ENCODE results near the gene ARL10.
A peak's percentile ranks its signal among the peaks of the same experiment; 100 is the strongest.

The ARL10 gene

DNA sequence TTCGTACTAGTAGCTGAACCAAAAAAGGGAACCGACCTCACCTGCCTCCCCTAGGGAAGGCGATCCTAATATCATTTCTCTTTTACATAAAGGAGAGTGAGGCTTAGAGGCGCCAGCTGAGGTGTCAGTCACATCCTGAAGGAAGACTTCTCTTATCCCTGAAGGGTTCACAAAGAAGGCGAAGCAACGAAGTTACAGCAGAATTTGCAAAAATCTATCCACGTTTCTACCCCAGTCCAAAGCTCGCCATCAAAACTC lies 3.1 kb upstream of the ARL10 start:
- DNase-seq: no peak

DNA sequence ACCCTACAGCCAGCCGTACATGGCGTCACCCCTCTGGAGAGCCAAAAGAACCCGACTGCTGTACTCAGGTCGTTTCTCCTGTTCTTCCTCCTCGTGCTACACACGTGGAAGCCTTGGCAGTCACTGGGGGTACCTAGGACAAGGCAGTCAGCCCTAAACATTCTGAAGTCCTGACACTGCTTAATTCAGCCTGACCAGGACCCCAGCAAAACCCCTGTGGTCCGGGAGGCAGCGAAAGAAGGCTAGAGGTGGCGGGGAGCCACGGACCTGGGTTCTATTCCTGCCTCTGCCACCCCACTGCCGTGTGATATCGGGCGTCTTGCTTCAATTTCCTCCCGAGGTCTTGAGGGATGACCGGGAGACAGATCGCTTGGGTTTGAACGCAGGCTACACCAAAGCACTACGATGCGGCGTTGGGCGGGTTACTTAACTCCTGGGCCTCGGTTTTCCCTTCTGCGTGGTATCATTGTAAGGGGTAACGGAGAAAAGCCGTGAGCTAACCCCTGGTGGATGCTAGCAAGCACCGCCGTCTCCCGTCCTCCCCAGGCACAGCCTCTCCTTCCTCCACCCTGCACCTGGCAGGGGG lies 429 bp upstream of the ARL10 start:
- no peak for DNase-seq

- DNase-seq: no peak
These were observed 1.1 kb downstream of the ARL10 start for GRCh38 chr5:176366232-176366894.

DNA sequence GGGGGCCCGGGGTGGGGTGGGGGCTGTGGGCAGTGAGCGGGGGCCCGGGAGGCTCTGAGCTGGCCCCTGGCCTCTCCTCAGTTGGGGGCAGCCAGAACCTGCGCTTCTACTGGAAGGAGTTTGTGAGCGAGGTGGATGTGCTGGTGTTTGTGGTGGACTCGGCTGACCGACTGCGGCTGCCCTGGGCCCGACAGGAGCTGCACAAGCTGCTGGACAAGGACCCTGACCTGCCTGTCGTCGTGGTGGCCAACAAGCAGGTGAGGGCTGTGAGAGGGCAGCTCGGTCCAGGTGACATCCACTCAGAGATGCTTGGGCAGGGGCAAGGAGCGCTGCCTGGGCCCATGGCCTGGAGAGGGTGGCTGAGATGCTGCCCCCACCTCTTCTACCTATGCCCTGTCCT lies 3.4 kb downstream of the ARL10 start:
- DNase-seq: no peak

GRCh38 chr5:176369934-176370711 lies 4.8 kb downstream of the ARL10 start:
- DNase-seq: no peak

DNA sequence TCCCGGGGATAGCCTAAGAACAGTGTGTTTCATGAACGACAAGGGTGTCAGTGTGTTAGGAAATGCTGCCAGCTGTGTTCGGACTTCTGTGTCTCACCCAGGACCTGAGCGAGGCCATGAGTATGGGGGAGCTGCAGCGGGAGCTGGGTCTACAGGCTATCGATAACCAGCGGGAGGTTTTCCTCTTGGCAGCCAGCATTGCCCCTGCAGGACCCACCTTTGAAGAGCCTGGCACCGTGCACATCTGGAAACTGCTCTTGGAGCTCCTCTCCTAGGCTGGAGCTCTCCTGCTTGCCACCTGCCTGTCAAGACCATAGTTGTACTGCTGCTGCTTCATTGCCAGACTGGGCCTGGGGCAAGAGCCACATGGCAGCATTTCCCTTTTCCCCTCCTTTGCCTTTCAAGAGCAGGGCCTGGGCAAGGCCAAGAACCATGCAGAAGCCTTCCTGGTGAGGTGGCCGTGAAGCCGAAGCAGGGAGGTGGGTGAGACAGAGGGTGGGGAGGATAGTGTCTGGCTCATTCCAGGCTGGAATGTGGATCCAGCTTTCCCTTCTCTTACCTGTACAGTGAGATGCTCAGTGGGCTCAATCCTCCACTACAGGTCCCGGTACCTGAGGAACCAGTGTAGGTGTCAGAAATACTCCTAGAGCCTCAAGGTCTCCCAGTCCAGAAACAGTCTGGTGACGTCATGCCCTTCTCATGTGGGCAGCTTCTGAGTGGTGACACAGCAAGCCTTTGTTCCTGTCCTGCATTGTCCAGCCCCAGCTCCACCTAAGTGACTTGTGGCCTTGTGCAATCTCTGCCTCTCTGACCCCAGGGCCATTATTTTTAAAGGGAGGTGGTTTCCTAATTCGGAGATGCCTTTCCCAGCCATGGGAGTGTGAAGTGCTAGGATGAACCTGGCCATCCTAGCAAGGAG lies 6.6 kb downstream of the ARL10 start:
- DNase-seq: no peak

DNA sequence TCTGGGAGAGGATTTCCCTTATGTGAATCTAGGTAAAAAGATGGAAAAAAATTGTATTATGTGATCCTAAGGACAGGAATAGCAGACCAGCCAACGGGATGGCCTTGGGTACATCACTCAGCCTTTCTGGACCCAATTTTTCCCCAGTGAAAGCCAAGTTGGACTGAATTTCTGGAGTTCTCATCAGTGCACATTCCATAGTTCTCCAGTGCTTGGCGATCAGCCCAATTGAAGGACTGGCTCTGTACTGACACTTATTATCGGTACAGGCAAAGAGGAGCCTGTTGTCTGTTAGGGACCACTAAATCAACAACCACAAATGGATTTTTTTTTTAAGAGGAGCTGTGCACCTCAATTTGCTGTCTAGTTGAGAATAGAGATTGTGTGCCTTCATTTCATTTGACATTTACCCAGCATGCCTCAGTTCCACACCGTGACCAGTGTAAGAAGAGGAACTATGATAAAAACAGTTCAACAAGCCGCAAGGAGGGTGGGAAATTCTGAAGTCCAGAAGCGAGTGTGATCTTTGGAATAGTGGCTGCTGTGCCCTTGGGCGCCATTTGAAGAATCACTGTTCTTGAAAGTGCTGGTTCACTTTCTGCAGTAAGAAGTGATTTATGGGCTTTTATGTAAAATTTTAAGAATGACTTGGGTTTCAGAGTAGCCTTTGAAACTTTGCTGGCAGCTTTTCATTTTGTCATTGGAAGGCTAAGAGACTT lies 8.0 kb downstream of the ARL10 start:
- DNase-seq: no peak

GRCh38 chr5:176379881-176380280 lies 14.6 kb downstream of the ARL10 start:
- DNase-seq: no peak

DNA sequence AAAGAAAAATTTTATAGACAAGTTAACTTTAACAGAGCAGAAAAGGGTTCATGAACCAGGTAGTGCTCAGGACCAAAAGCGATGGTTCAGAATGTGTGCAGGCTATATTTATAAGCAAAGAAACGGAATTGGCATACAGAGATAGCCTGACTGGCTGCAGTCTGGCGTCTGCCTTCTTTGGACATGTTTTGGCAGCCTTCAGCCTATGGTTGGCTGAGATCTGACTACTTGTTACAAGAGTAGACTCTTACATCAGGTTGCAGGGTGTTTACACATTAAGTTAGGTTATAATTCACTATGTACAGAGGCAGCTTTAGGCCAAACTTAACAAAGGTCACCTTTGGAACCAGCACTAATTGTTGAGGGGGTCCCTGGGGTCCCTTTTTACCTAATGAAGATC lies 16.1 kb downstream of the ARL10 start:
- peak; percentile 44 for DNase-seq

GRCh38 chr5:176381979-176382378 lies 16.7 kb downstream of the ARL10 start:
- no peak for DNase-seq

DNA sequence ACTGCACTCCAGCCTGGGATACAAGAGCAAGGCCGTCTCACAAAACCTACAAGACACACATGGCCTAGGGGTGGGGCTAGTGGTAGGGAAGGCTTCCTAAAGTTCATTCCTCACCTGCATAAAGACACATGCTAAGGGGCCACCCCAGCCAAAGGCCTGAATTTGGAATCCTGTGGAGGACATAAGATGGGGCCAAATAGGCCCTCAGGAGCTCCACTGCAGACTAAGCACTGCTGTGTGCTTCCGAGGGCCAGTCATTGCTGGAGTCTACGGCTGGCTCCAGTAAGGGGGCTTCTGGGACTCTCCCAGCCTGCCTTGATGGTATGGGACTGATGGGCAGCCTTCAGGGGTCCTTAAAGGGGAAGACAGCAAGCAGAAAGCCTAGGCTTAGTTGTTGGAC lies 17.4 kb downstream of the ARL10 start:
- no peak for DNase-seq

- DNase-seq: no peak
These were observed 18.1 kb downstream of the ARL10 start for GRCh38 chr5:176383248-176383905.

- no peak for DNase-seq
These were observed 18.7 kb downstream of the ARL10 start for GRCh38 chr5:176383961-176384360.

GRCh38 chr5:176384366-176384930 lies 19.2 kb downstream of the ARL10 start:
- no peak for DNase-seq

GRCh38 chr5:176384991-176385390 lies 19.7 kb downstream of the ARL10 start:
- DNase-seq: no peak

- DNase-seq: no peak
These were observed 21.2 kb downstream of the ARL10 start for GRCh38 chr5:176386491-176386890.

GRCh38 chr5:176387384-176387925 lies 22.2 kb downstream of the ARL10 start:
- no peak for DNase-seq

DNA sequence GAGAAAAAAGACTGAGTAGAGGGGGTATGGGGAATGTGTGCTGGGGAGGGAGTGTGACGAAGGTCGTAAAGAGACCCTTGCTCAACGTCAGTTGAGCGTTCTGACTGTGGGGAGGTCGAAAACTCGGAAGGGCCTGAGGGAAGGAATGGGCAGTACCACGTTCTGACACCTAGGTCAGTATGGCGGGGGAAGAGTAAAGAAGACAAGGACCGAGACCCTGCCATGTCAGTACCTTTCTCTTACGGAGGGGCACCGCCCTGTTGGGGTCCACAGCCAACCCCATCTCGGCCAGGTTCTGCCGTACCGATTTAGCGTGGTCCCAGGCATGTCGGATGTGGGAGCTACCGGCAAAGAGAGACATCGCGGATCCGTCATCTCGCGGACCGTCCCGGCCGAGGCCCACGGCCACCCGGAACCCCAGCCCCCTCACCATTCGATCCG lies 22.7 kb downstream of the ARL10 start:
- no peak for DNase-seq

DNA sequence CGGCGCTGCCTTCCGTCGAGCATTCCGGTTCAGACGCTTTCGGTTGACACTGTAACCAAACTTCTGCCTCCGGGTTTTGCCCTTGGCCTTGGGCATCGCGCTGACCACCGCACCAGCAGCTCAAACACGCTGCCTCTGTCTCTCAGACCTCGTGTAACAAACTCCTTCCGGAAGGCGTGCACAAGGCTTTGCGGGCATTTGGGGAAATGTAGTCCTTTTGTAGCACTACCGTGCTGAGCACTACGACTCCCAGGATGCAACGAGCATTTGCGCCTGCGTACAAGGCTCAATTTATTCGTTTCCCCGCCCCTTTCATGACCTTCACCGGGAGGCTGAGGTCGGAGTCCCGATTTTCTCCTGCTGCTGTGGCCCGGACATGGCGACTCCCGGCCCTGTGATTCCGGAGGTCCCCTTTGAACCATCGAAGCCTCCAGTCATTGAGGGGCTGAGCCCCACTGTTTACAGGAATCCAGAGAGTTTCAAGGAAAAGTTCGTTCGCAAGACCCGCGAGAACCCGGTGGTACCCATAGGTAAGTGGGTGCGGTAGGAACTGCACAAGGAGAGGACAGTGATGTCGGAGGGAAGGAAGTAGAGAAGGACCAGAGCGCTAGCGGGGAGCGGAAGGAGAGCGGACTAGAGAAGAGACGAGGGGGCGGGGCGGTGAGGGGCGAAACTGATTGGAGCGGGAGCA lies 23.3 kb downstream of the ARL10 start, which contains the start of the genes HIGD2A and NOP16:
TSS of gene HIGD2A (plus strand) at position 308 of the 691 bp plus-strand sequence. CDS start at position 377, 69 bp downstream.
TSS of gene NOP16 (minus strand) at position 155 of the 691 bp plus-strand sequence. CDS start at position 96, 59 bp downstream.
- peak; percentile 95 for DNase-seq

Measured in NCI-H446 treated with DMSO at 0.1 percent for 48 hours (cell line).